HepG2 (cell line): ENCODE measurements around the gene ARHGAP23. TPM values are rescaled to one million over a fixed set of nuclear protein-coding genes. Genes with fewer than 3 reads are reported as not detected.

ENCODE experiments used
- DDIT3 ChIP-seq: sonication (generic); formaldehyde crosslinking; IDR thresholded peaks from 2 replicates; pipeline ENCODE4 v1.4.0; 2020; ENCODE audit warnings: mild to moderate bottlenecking, missing genetic modification reagents
- DR1 ChIP-seq: sonication (generic); formaldehyde crosslinking; IDR thresholded peaks from 2 replicates; pipeline ENCODE4 v1.8.0; 2021; ENCODE audit warnings: mild to moderate bottlenecking, missing genetic modification reagents, inconsistent platforms
- ELK4 ChIP-seq: sonication (generic); formaldehyde crosslinking; IDR thresholded peaks from 2 replicates; pipeline ENCODE4 v1.9.0; 2021; ENCODE audit warnings: missing genetic modification reagents, borderline replicate concordance
- IRF2 ChIP-seq: IDR thresholded peaks from 2 replicates; pipeline ENCODE4 v1.6.1; 2018; ENCODE audit warnings: missing genetic modification reagents, missing compliant biosample characterization
- LCORL ChIP-seq, 2 experiments: fragments of 450-650 bp in 1 of 2; sonication (generic) in 1 of 2; formaldehyde crosslinking in 1 of 2; IDR thresholded peaks; 2 replicates each; pipeline versions ENCODE4 v1.5.0 to v1.6.1; 2017 to 2020; ENCODE audit warnings: antibody characterized with exemption in 1 of 2, missing genetic modification reagents in 1 of 2
- MLX ChIP-seq: IDR thresholded peaks from 2 replicates; pipeline ENCODE4 v1.6.1; 2016
- MXI1 ChIP-seq: IDR thresholded peaks from 3 replicates; pipeline ENCODE4 v1.6.1; 2012; ENCODE audit warnings: low read depth, low read length, inconsistent platforms, borderline replicate concordance
- PATZ1 ChIP-seq: sonication (generic); formaldehyde crosslinking; IDR thresholded peaks from 2 replicates; pipeline ENCODE4 v1.4.0; 2020; ENCODE audit warnings: missing genetic modification reagents
- PITX1 ChIP-seq: sonication (generic); formaldehyde crosslinking; IDR thresholded peaks from 2 replicates; pipeline ENCODE4 v1.5.1; 2020; ENCODE audit warnings: mild to moderate bottlenecking, missing genetic modification reagents
- PPARG ChIP-seq: conservative IDR thresholded peaks from 2 replicates; pipeline ENCODE4 v1.6.1; 2016; ENCODE audit warnings: missing biosample characterization, missing genetic modification reagents
- THAP9 ChIP-seq: sonication (generic); formaldehyde crosslinking; IDR thresholded peaks from 2 replicates; pipeline ENCODE4; 2020; ENCODE audit warnings: missing genetic modification reagents, mild to moderate bottlenecking, borderline replicate concordance
- TRAFD1 ChIP-seq: sonication (generic); formaldehyde crosslinking; IDR thresholded peaks from 2 replicates; pipeline ENCODE4 v1.5.1; 2020; ENCODE audit warnings: missing genetic modification reagents, mild to moderate bottlenecking, borderline replicate concordance
- ZMYM4 ChIP-seq: sonication (generic); formaldehyde crosslinking; IDR thresholded peaks from 2 replicates; pipeline ENCODE4 v1.8.1; 2023; ENCODE audit warnings: mild to moderate bottlenecking, missing genetic modification reagents
- ZNF343 ChIP-seq: sonication (generic); formaldehyde crosslinking; IDR thresholded peaks from 2 replicates; pipeline ENCODE4 v1.4.0; 2020; ENCODE audit warnings: mild to moderate bottlenecking, missing genetic modification reagents
- ZNF503 ChIP-seq: sonication (generic); formaldehyde crosslinking; IDR thresholded peaks from 2 replicates; pipeline ENCODE4 v1.4.0; 2020; ENCODE audit warnings: missing genetic modification reagents
- polyA plus RNA-seq, 8 experiments: library from polyadenylated mRNA; depleted of rRNA in 3 of 8; stranded (reverse) in 7 of 8; unstranded in 1 of 8; fragments of >200 nt; fragmentation: Illumina TruSeq in 4 of 8; extraction: Trizol in 4 of 8; gene quantifications; 2 replicates each; pipeline versions ENCODE4 v1.2.1 to v1.2.3, GENCODE V29; 2011 to 2016; ENCODE audit warnings: low read depth in 4 of 8, missing spikeins in 1 of 8, mixed read lengths in 1 of 8; ENCODE audit not compliant: insufficient read depth in 1 of 8
- total RNA-seq, 5 experiments: library from RNA; depleted of rRNA; stranded (reverse); fragments of >200 nt; fragmentation: Illumina TruSeq; extraction: Trizol; gene quantifications; 2 replicates each; pipeline ENCODE4 v1.2.3, GENCODE V29; 2016; ENCODE audit warnings: low read depth in 1 of 5

ARHGAP23 gene
- total and polyA plus RNA-seq, 2 of the 13 experiments (the other 11 are each of a cell fraction or from before 2014, with no cell fraction given): 0.03 TPM; not detected in 1

GRCh38 chr17:38415250-38416194 is 12.7 kb upstream of the ARHGAP23 start (continued):
- TF ChIP-seq TRAFD1 (CRISPR knock-in tag) (no peak), PPARG (0 out of 2 replicates have a peak, but pooled peaks have one; percentile 23), THAP9 (CRISPR knock-in tag) (peak; percentile 76; the same call in 1 of the 2 replicates), DR1 (CRISPR knock-in tag) (no peak; the same call in 1 of the 2 replicates), IRF2 (CRISPR knock-in tag) (peak; percentile 36; the same call in 1 of the 2 replicates), PATZ1 (CRISPR knock-in tag) (peak; percentile 95), MLX (CRISPR knock-in tag) (no peak), PITX1 (CRISPR knock-in tag) (0 out of 2 replicates have a peak, but pooled peaks have one; percentile 42), ZMYM4 (peak; percentile 73), ZNF503 (CRISPR knock-in tag) (no peak), DDIT3 (CRISPR knock-in tag) (no peak), ZNF343 (CRISPR knock-in tag) (peak; percentile 84; the same call in 1 of the 2 replicates), MXI1 (0 out of 3 replicates have a peak, but pooled peaks have one; percentile 27), LCORL (IDR thresholded peaks at IDR 0.05) (peak; percentile 44; the same call in 1 of the 2 replicates), LCORL (CRISPR knock-in tag; IDR thresholded peaks at IDR 0.05) (peak; percentile 61; the same call in 1 of the 2 replicates), ELK4 (no peak)
